ENCODE data around the gene YWHAQ.

GRCh38 chr2:9573013-9573720, 57.6 kb downstream of the YWHAQ start:
- TF ChIP-seq, protein P1, sequence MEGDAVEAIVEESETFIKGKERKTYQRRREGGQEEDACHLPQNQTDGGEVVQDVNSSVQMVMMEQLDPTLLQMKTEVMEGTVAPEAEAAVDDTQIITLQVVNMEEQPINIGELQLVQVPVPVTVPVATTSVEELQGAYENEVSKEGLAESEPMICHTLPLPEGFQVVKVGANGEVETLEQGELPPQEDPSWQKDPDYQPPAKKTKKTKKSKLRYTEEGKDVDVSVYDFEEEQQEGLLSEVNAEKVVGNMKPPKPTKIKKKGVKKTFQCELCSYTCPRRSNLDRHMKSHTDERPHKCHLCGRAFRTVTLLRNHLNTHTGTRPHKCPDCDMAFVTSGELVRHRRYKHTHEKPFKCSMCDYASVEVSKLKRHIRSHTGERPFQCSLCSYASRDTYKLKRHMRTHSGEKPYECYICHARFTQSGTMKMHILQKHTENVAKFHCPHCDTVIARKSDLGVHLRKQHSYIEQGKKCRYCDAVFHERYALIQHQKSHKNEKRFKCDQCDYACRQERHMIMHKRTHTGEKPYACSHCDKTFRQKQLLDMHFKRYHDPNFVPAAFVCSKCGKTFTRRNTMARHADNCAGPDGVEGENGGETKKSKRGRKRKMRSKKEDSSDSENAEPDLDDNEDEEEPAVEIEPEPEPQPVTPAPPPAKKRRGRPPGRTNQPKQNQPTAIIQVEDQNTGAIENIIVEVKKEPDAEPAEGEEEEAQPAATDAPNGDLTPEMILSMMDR (IDR thresholded peaks at IDR 0.05 in 4 of 5, conservative IDR thresholded peaks at IDR 0.05 in 1 of 5): no peak
- no peak for TF ChIP-seq POLR2A (IDR thresholded peaks at IDR 0.05)

Data from gastrocnemius medialis (tissue), 4 donors.